Measurements from ENCODE around the gene DNLZ.

The DNLZ gene

GRCh38 chr9:136343121-136343883 lies 20.2 kb downstream of the DNLZ start:
- DNase-seq (ENCODE audit: low read depth) = no peak

- peak; percentile 43 for DNase-seq (ENCODE audit: low read depth)
Observed at GRCh38 chr9:136342181-136343120, 21.1 kb downstream of the DNLZ start.

- DNase-seq (ENCODE audit: low read depth) = no peak
Observed at GRCh38 chr9:136341769-136342168, 21.8 kb downstream of the DNLZ start.

DNA sequence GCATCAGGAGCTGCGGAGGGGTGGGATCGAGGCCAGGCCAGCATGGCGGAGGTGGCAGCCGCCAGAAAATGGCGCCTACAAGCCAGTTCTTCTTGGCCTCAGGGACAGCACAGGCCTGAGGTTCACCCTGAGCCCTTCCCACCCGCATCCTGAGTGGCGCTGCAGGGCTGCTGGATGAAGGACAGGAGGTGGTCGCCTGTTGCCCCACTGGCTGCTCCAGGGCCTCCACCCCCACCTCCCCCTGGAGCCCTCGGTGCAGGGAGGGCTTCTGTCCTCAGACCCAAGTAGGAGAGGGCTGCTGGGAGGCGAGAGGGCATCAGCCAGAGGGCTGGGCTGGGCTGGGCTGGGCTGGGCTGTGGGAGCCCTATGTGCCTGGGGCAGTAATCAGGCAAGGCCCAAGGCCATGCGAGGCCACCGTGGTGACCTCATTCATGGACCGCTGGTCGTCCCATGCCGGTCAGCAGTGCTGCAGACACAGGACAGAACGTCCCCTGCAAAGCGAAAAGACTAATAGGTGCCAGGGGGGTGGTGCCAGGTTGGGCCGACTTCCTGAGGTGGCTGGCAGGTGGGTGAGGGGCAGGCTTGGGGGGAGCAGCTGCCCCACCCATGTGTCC lies 22.4 kb downstream of the DNLZ start:
- DNase-seq (ENCODE audit: low read depth) = no peak

- no peak for DNase-seq (ENCODE audit: low read depth)
Observed at GRCh38 chr9:136340356-136341041, 23.0 kb downstream of the DNLZ start.

DNA sequence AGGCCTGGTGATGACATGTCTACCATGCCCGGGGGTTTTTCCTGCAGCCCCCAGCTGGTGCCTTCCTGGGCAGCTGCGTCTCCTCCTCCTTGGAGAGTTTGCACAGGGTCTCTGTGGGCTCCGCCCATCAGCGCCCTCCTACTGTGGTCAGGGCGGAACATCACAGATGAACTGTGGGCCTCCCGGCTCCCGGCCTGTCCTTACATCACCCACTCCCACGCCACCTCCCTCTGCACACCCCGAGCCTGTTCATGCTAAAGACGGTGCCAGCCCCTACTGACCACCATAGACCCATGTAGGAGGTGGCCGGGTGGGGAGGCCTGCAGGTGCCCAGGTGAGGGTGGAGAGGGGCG lies 23.6 kb downstream of the DNLZ start:
- DNase-seq (ENCODE audit: low read depth) = no peak

- no peak for DNase-seq (ENCODE audit: low read depth)
Observed at GRCh38 chr9:136339173-136339957, 24.2 kb downstream of the DNLZ start.

DNA sequence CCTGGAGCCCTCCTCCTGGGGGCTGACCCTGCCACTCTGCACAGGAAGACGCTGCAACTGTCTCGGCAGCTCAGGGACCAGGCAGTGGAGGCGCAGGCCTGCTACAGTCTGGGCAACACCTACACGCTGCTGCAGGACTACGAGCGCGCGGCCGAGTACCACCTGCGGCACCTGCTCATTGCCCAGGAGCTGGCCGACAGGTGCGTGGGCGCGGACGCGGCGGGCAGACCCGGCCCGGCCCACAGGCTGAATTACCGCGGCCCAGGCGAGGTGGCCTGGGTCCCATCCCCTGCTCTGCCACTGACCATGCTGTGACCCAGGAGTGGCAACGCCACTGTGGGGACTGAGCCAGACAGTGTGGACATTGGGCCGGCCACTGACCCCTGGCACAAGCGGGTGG lies 25.0 kb downstream of the DNLZ start:
- DNase-seq (ENCODE audit: low read depth) = no peak

GRCh38 chr9:136337416-136338395 lies 25.8 kb downstream of the DNLZ start:
- no peak for DNase-seq (ENCODE audit: low read depth)

- DNase-seq (ENCODE audit: low read depth) = no peak
Observed at GRCh38 chr9:136336881-136337280, 26.7 kb downstream of the DNLZ start.

DNA sequence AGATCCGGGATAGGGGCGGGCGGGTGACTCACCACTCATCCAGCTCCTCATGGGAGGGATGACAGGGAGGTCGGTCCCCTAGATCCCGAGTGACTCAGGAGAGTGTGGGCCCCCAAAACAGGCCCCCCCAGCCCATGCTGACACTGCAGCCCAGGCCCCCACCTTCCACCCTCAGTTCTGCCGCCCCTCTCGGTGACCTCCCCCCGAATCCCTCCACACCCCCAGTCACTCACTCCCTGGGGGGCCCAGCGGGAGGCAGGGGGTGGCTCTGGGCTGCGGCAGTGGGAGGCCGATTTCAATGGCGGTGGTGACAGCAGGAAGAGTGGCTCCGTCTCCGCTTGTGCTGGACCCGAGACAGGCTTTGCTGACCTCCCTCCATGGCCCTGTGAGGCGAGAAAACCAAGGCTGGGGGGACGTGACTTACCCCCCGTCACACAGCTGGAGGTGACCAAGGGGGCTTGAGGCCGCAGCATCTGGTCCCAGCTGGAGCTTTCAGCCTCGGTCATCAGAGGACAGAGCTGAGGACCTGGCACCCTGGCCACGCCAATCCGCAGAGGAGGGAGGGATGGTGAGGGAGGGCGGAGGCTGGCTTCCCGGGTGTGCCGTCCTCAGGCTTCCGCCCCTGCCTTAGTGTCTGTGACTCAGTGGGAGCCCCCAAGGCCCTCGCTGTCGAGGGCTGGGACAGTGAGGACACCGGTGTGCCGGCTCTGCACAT lies 27.2 kb downstream of the DNLZ start:
- no peak for DNase-seq (ENCODE audit: low read depth)

- DNase-seq (ENCODE audit: low read depth) = no peak
Observed at GRCh38 chr9:136335296-136336155, 28.0 kb downstream of the DNLZ start.

DNA sequence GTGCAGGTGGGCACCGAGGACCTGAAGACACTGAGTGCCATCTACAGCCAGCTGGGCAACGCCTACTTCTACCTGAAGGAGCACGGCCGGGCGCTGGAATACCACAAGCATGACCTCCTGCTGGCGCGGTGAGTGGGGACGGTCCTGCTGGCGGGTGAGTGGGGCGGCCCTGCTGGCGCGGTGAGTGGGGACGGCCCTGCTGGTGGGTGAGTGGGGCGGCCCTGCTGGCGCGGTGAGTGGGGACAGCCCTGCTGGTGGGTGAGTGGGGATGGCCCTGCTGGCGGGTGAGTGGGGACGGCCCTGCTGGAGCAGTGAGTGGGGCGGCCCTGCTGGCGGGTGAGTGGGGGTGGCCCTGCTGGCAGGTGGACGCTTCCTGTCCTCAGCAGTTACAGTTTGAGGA lies 29.0 kb downstream of the DNLZ start:
- DNase-seq (ENCODE audit: low read depth) = no peak

DNA sequence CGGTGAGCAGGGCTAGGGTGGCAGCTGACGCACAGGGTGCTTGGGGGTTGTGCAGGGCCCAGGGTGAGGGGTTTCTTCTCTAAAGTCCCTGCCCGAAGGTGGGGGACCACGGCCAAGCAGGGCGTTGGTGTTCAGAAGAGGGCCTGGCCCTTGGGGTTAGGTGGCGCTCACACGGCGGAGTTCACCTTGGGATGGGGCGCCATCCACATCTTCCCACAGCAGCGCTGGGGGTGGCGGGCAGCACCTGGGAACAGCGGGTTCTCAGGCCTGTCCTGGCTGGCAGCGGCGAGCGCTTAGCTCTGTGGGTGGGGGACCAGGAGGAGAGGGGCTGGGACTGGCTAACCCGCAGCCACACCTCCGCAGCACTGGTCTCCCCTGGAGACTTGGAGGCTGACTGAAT lies 30.1 kb downstream of the DNLZ start:
- no peak for DNase-seq (ENCODE audit: low read depth)

DNA sequence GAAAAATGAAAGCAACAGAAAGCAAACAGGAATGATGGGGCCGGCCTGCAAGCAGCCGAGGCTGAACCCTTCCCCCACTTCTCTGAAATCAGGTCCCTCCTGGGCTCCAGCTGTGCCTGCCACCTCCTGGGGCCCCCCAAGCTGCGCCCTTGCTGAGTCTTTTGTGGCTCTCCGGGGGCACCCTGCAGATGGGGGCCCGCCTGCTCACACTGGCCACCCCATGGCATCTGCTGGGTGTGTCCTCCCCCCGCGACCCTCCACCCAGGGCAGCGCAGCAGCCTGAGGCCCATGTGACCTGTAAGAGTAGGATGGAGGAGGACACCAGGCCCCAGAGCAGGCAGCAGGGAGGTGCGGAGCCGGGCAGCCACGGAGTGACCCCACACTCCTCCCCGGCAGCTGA lies 30.5 kb downstream of the DNLZ start:
- DNase-seq (ENCODE audit: low read depth) = no peak

DNA sequence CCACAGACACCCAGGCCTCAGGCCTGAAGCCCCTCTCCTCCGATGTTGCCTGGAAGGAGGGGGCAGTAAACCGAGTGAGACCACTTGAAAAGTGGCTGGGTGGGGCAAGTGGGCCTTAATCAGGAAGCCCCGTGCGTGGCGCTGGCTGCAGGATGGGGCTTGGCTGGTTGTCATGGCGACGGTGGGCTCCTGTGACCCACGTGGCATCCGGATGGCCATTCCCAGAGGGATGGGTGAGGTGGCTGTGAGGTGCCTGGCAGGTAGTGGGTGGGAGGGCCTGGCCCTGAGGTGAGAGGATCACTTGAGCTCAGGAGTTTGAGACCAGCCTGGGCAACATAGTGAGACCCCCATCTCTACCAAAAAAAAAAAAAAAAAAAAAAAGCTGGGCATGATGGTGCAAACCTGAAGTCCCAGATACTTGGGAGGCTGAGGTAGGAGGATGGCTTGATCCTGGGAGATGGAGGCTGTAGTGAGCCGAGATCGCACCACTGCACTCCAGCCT lies 31.0 kb downstream of the DNLZ start:
- no peak for DNase-seq (ENCODE audit: low read depth)

DNA sequence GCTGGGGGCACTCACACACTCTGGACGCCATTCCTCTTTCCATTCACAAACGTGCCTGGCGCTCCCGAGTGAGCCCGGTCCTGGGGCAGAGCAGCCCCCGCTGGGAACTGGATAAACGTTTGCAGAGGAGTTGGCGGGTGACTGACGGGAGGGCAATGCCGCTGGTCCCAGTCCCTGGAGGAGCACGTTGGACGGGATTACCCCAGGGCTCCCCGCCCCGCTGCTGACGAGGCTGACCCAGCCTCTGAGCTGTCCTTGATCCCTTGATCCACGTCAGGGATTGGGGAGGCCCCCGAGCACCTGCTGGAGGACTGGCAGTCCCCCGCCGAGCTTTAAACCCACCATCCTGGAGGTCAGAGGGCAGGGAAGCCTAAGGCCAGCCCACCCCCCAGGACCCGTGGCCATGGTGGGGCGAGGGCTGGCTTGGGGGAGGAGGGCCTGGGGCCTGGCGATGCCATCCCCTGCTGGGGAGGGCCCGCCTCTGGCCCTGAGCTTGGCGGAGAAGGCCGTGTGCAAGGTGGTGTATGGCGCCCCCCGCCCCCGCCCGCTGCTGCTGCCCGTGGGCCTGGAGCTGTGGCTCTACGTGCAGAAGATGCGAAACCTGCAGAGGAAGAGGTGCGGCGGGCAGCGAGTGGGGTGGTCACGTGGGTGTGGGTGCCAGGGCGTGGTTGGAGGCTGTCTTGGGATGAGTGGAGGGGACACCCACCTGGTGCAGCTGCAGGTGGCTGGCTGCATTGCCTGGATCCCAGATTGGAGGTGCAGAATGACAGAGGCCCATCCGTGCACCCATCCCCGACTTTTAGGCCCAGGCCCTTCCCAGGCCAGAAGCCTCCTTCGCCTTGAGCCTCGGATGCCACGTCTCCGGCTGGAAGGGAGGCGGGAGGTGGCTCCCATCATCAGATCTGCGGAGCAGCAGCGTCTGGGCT lies 31.7 kb downstream of the DNLZ start:
- DNase-seq (ENCODE audit: low read depth) = no peak
